CMK (cell line): ENCODE data around the gene BANP.

Experiments used
- DNase-seq: peaks from one replicate; pipeline ENCODE4 v3.0.0-alpha.2; 2010; ENCODE audit warnings: low read depth

The BANP gene

DNA sequence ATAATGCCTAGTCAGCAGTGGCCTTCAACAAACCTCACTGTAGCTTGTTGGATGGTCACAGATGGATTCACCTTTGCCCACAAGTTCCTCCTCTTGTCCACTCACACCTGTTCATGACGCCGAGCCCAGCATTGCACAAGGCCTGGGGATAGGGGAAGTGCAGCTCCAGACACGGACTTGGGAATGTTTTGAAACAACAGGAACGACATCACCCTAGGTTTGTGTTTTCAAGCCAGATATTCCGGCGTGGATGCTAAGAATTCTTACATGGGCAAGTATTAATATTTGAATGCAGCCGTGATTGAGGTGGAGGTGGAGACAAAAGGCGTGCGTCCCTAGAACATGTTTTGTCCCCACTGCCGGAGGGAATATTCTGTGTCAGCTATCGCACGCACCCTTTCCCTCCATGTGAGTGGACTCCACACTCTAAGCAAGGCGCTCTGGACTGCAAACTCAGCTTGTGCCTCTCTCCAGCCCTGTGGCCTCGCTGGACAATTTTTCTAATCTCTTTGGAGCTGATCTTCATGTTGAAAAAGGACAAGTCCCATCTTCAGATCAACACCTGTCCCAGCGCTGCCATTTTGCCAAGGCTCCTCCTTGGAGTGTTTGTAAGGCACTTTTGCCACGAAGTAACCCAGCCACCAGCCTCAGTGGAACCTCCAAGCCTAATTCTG is 2.0 kb upstream of the BANP start:
- DNase-seq: no peak

DNA sequence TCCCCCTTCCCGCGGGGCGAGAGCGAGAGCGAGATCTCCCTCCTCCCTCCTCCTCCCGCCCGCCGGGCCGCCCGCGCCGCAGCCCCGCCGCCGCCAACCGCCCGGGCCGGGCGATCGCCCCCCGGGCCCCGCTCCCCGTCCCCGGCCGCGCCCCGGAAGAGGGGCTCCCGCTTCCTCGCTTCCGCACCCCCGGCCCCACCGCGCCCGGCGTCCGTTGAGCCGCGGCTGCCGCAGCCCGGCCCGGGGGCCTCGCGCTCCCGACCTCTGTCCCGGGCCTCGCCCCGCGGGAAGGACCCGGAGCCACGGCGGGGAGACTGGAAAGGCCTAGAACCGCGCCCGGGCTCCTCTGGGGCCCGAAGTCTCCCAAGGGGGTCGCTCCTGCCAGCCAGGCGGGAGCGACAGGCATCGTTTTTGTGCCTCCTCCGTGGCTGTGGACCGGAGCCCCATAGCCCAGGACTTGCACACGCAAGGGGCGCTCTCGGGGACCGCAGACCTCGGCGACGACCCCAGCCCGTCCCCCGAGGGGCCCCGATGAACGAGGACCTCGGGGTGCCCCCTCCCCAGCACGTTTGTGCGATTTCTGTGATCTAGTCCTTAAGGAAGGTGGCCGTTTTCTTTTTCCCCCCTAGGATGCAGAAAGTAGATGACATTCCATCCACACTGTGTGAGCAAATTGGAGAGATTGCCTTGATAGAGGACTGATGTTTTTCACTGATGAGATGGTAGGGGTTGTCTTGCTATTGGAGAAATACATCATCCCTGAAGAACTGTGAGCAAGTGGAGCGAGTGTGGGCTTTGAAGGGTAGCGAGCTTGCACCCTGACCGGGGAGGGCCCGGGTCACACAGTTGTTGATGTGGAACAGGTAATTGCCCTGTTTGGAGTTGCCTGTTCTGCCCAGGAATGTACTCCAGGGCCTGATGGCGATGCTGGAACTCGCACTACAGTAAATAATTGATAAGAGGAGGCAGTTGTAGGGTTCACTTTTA is 611 bp downstream of the BANP start:
- DNase-seq: no peak

DNA sequence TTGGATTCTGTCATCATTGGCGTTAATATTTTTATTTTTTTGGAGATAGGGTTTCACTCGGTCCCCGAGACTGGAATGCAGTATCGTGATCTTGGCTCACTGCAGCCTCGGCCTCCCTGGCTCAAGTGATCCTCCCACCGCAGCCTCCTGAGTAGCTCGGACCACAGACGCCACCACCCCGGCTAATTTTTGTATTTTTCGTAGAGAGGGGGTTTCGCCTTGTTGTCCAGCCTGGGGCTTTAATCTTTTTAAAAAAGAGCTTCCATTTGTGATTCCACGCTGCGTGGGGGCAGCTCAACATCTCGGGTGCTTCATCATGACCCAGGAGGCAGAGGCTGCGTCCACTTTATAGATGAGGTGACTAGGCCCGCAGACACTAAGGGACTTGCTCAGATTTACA is 1.5 kb downstream of the BANP start:
- DNase-seq: no peak

GRCh38 chr16:87953308-87954215 is 2.3 kb downstream of the BANP start:
- no peak for DNase-seq

DNA sequence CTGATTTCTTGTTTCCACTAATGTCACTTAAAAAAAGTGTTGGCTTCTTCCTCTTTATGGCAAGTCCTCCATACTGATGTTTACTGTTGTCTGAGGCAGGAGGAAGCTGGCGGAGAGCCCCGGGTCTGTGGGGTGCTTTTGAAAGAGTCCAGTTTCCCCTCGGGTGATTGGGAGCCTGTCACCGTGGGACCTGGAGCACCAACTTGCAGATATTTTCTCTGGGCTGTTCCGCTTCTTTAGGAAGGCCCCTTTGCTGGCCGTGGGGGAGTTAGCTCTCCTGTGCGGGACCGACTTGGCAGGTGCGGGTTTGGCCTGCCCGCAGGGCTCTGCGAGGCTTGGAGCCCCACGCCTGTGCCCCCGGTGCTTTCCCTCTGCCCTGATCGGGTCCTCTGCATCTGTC is 3.1 kb downstream of the BANP start:
- DNase-seq: no peak

DNA sequence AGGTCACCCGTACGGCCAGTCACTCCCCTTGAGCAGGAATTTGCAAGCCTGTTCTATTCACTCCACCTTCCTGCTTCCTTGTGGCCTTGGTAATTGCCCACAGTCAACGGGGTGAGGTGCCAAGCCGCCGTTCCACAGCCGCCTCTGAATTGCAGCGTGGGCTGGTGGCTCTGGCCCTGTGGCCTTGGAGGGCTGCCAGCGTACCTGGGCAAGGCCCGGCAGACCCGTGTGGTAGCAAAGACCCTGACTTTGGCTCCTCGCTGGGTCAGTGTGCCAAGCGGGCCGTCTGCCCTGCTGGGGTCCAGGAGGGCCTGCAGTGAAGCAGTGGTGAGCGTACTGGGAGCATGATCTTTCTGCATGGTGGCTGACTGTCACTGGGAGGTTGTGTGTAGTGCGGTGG is 3.6 kb downstream of the BANP start:
- DNase-seq: no peak

- DNase-seq: no peak
Measured at GRCh38 chr16:87955302-87956097, 4.3 kb downstream of the BANP start.

DNA sequence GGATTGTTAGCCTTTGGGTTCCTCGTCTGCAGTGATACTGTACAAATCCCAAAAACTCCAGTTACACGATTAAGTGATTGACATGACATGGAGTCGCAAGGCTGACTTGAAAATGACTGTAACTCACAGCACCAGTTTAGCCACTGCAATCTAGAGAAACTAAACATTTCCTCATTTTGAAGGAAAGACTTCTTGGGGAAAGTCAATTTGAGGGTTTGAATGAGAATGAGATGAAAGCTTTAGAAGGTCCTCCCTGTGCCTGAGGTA is 4.8 kb downstream of the BANP start:
- DNase-seq: no peak

DNA sequence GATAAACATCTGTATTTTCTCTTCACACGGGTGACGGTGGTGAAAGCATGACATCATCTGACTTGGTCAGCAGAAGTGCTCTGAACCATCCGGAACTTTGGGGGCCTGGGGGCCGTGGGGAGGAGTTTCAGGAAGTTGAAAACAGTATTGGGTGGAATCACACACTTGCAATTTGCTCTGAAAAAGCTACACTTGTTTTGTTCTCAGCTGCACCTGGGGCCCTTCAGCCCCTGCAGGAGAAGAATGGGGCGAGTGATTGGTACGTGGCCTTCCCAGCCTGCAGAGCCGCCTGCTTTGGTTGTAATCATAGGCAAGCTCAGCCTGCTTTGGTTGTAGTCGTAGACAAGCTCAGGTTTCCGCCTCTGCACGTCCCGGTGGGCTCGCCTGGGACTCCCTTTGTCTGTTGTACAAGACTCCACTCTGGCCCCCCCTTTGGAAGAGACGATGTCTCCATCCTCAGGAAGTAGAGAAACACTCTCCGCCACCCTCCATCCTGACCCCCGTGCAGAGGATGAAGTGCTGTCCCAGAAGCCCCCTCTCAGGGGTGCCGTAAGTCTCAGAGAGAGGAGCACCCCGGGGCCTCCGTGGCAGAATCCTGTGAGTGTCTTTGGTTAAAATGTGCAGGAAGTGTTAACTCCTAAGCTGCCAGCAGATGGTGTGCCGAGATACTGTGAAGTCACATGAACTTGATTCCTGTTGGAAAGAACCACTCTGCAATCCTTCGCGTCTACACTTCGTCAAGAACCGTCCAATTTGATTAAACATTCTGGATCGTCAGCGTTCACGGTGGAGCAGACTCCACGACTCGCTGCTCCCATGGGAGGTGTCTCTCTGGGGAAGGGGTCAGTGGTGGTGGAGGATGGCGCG is 5.4 kb downstream of the BANP start:
- peak; percentile 63 for DNase-seq

DNA sequence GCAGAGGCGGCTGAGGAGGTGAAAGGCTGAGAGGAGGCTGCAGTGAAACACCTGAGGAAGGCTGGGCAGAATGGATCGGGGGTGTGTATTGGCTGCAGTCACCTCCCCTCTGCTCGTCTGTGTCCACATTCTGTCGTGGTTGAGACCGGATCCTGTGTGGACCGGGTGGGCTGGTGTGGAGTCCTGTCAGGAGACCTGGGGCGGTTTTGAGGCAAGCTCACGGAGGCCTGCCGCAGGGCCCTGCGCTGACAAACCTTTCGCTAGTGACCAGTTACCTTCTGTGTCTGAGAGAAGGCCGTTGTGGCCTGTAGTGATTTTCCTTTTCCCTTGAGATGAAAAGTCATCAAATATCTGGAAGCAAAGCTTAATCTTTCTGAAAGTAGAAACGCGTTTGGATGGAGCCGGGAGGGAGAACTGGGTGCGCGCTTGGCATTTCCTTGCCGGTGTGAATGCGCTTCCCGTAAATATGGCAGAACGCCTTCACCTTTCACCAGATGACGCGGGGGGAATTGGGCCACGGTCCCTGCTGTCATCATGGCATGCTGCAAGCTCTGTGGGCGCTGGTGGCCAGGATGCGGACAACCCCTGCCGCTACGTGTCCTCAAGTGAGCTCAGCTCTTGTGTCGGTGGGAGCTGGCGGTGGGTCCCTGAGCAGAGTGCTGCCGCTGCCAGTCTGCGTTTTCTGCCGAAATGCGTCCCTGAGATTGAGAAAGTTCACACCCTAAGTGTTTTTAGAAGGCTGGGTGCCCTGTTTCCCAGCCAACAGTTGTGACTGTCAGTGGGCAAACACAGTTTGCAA is 6.3 kb downstream of the BANP start:
- DNase-seq: no peak

DNA sequence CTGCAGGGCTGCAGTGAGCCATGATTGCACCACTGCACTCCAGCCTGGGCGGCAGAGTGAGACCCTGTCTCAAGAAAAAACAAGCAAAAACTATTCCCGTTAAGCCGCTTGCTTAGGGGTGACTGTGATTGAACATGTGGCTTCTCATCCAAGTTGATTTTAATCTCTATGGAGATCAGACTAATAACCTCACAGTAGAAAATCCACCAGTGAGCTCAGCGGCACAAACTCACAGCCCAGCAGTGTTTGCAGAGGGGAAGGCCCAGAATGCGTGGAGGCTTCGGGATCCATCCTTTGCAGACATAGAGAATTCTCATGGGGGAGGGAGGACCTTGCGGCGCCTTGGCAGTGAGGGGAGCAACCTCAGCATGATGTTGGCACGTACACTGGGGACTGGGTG is 7.4 kb downstream of the BANP start:
- DNase-seq: no peak

GRCh38 chr16:87959391-87959990 is 8.3 kb downstream of the BANP start:
- peak; percentile 68 for DNase-seq

- DNase-seq: no peak
Measured at GRCh38 chr16:87960296-87960695, 9.1 kb downstream of the BANP start.

- no peak for DNase-seq
Measured at GRCh38 chr16:87960852-87961251, 9.6 kb downstream of the BANP start.

DNA sequence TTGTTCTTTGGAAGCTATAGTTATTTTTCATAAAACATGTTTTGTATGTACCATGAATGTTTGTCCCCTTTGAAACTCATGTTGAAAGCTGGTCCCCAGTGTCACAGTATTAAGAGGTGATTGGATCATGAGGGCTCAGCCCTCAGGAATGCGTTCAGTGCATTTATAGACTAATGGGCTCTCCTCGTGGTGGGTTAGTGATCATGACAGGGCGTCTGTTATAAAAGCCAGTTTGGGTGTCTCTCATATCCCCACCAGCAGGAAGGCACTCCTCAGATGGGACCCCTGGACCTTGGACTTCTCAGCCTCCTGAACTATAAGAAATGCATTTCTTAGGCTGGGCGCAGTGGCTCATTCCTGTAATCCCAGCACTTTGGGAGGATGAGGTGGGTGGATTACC is 10.4 kb downstream of the BANP start:
- DNase-seq: no peak

GRCh38 chr16:87963400-87963799 is 12.2 kb downstream of the BANP start:
- no peak for DNase-seq

DNA sequence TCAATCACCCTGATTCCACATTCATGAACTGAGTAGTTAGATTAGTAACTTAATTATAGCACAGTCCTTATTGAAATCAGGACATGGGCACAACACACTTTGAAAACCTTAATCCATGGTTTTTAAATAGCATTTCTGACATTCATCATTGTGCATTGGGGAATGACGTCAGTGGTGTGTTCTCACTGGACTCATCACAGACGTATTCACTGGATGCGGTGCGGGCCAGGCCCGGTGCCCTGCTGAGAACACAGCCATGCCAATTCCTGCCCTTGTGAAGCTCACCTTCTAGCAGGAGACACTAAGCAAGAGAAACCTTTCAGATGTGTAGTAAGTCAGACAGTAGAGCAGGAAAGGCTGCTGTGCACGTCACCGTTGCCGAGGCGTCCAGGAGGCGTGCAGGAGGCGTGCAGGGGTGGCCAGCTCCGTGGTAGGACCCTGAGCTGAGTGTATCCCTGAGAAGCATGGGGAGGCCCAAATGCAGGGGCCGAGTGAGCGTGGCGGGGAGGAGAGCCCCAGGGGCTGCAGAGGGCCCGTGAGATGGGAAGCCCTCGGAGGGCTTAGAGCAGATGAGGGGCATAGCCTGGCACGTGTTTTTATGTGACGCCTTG is 12.9 kb downstream of the BANP start:
- DNase-seq: no peak

GRCh38 chr16:87965417-87965816 is 14.2 kb downstream of the BANP start:
- DNase-seq: no peak

DNA sequence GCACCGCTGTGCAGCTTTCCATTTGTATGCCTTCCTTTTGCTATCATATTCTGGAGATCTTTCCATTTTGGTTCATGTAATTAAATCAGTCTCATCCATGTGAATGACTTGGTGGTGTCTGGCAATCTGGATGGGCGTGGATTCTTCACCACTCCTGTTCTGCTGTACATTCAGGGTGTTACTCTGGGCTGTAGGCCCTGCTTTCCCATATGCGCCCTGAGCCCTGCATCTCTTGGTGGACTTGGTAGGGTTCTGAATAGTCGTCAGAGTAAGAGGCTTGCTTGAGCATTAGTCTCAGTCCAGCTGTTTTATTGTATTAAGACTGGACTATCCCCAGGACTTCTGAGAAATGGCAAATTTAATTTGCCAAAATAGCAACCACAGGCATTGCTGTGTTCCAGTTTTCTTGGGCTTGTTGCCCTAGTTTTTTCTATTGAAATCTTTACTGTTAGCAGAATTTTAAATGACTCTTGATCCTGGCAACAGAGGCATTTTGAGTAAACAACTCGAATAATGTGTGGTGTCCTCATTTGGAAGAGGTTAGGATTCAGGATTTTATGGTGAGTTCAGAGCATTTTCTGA is 14.9 kb downstream of the BANP start:
- no peak for DNase-seq
